H4 (cell line): ENCODE measurements around the gene CHMP4B. TPM values are rescaled to one million over a fixed set of nuclear protein-coding genes. Genes with fewer than 3 reads are reported as not detected.

Experiments
- DNase-seq: peaks from one replicate; pipeline ENCODE4 v3.0.0-alpha.2; 2015; ENCODE audit warnings: low spot score
- total RNA-seq: library from RNA; depleted of rRNA; stranded (reverse); fragments of >200 nt; shearing (Covaris generic); gene quantifications from 2 replicates; pipeline ENCODE4 v1.2.3, GENCODE V29; 2014

CHMP4B gene
- total RNA-seq, 1 experiment from 2014 or later: 36.2 TPM

GRCh38 chr20:33839591-33839990 is 28.4 kb downstream of the CHMP4B start:
- DNase-seq: no peak

GRCh38 chr20:33840160-33840559 is 29.0 kb downstream of the CHMP4B start:
- no peak for DNase-seq

GRCh38 chr20:33840759-33841435 is 29.7 kb downstream of the CHMP4B start:
- DNase-seq: no peak

DNA sequence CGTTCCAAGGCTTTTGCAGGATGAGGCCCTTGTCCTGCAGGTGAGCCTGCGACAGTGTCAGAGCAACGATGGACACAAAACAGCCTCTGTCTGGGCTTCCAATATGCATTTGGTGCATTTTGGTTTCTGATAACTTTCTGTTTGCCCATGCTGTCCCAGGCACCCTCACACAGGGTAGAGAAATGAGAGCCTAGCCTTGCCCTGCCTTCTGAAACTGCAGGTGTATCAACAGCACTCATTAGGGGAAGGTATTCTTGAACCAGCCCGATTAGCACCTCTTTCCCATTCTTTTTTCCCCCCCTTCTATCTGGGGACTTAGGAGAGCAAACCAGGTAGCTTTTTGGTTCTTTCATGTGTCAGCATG is 30.3 kb downstream of the CHMP4B start:
- DNase-seq: no peak

GRCh38 chr20:33842346-33842745 is 31.2 kb downstream of the CHMP4B start:
- no peak for DNase-seq

GRCh38 chr20:33843050-33843449 is 31.9 kb downstream of the CHMP4B start:
- no peak for DNase-seq

GRCh38 chr20:33843854-33844253 is 32.7 kb downstream of the CHMP4B start:
- DNase-seq: no peak

GRCh38 chr20:33846291-33846935 is 35.3 kb downstream of the CHMP4B start:
- peak; percentile 20 for DNase-seq

DNA sequence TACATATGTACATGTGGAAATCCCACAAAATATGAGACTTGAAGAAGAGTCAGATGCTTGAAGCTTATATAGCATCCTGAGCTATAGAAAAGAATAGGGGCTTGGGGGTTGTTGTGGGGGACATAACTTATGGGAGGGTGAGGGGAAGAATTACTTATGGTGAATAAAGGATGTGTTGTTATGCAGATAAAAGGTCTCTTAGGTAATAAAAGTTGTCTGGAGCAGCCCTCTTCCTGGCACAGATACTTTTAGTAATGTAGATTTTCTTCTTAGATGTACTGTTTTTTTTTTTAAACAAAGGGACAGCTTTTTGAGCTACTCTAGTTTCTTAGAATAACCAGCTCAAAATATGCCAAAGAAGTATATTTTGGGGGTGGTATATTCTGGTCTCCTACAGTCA is 35.9 kb downstream of the CHMP4B start:
- no peak for DNase-seq

GRCh38 chr20:33848391-33848790 is 37.2 kb downstream of the CHMP4B start:
- DNase-seq: no peak

GRCh38 chr20:33850159-33850558 is 39.0 kb downstream of the CHMP4B start:
- no peak for DNase-seq

- DNase-seq: no peak
Observed at GRCh38 chr20:33851842-33852466, 40.8 kb downstream of the CHMP4B start.

DNA sequence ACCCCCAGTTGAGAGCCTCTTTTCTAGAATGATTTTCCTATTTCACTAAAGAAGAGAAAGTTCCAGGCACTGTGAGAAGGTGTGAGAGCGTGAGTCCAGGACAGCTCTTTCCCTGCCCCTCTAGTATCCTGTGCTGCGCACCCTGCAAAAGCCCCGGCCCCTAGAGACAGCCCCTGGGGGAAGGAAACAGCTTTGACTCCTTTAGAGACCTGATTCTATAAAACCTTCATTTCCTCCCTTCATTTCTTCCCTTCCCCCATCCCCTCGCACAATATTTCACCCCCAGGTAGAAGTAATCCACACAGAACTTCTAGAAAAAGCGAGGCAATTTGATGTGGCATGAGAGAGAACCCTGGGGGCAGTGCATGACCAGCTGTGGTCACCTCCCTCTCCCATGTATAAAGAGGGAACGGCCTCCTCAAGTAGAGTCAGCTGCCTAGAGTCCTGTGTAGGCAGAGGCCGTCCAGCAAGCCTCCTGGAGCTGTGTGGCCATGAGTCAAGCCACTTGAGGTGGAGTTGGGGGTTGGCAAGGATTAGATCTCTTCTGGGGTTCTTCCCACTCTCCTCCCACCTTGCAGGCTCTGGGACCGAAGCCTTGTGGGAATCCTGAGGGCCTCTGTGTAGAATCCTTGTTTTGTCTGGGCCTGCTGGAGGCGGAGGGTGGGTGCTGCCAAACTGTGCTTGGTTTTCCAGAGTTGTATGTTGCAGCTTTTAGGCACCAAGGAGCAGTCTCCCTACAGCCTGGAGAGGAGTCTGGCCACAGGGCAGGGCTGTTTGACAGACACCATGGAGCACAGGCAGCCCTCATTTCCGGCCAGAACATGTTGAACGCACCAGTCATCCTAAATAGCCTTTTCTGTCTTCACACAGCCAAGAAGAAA is 41.7 kb downstream of the CHMP4B start:
- no peak for DNase-seq

DNA sequence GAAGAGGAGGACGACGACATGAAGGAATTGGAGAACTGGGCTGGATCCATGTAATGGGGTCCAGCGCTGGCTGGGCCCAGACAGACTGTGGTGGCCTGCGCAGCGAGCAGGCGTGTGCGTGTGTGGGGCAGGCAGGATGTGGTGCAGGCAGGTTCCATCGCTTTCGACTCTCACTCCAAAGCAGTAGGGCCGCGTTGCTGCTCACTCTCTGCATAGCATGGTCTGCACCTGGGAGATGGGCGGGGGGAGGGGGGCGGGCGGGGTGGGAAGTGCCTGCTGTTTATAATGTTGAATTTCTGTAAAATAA is 42.3 kb downstream of the CHMP4B start:
- DNase-seq: no peak

- no peak for DNase-seq
Observed at GRCh38 chr20:33857722-33858563, 46.8 kb downstream of the CHMP4B start.

GRCh38 chr20:33858666-33859065 is 47.5 kb downstream of the CHMP4B start:
- DNase-seq: no peak

- no peak for DNase-seq
Observed at GRCh38 chr20:33859157-33859695, 48.1 kb downstream of the CHMP4B start.

- DNase-seq: no peak
Observed at GRCh38 chr20:33859751-33860150, 48.6 kb downstream of the CHMP4B start.

DNA sequence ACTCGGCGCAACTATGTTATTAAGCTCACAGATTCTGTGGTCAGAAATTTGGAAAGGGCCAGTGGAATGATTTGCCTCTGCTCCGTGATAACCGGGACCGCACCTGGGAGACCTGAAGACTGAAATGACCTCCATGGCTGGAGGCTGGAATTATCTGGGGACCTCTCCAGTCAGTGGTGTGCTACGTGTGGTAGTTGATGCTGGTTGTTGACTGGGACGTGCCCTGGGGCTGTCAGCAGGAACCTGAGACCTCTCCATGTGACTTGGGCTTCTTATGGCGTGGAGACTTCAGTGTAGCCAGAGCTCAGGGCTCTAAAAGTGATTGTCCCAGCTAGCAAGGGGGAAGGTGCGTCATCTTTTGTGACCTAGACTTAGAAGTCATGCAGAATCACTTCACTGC is 50.3 kb downstream of the CHMP4B start:
- no peak for DNase-seq

DNA sequence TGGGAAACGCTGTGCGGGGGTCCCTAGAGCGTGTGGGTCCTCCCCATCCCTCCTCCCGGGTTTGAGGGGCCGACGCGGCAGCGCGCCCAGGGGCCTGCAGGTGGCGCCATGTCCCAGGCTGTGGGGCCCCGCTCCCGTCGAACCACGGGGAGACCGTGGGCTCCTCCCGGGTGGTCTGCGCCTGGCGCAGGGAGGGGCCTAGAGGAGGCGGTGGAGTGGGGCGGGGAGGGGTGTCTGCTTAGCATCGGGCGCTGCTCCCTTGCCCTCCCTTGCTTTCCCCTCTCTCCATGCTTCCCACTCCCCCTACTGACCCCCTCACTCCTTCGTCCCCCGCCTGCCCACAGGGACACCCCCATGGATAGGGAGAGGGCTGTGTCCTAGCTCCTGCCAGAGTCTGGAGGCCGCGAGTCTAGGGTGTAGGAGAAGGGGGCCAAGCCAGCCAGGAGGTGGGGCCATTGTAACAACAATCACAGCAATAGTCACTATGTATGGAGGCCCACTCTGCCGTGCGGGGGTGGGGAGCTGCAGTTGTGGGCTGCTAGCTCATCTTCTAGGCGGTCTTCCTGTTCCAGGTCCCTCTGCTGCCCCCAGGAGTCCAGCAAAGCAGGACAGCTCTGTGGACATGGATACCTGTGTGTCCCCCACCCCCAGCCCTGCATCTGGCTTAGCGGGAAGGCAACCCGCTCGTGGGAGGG is 51.7 kb downstream of the CHMP4B start:
- peak; percentile 52 for DNase-seq
